C4-2B (cell line): ENCODE results near the gene EPM2AIP1.
"Not testable (repeated sequence)": the region's sequence is repeated elsewhere in the genome, so short reads cannot be mapped to it uniquely, and the experiment has no call there.

ENCODE experiments used
- H3K27ac ChIP-seq: fragments of 450-650 bp; 2 replicates; pipeline ENCODE4 v1.5.1; 2017
- ZFX ChIP-seq: fragments of 450-650 bp; IDR thresholded peaks from 2 replicates; pipeline ENCODE4 v1.6.1; 2017
- TF ChIP-seq, protein P1 (sequence below): fragments of 450-650 bp; conservative IDR thresholded peaks from 2 replicates; pipeline ENCODE4 v1.5.1; 2017; ENCODE audit warnings: mild to moderate bottlenecking

EPM2AIP1 gene

DNA sequence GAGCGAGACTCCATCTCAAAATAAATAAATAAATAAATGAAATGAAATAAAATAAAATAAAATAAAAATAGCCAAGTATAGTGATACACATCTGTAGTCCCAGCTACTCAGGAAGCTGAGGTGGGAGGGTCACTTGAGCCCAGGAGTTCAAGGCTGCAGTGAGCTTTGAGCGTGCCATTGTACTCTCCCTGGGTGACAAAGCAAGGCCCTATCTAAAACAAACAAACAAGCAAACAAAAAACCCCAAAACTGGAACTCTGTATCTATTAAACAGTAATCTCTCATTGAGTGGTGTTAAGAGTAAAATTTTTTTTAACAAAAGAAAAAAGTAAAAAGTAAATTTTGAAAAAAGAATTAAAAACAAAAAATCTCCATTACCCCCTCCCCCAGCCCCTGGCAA, 20.8 kb downstream of the EPM2AIP1 start:
- TF ChIP-seq ZFX = no peak
- TF ChIP-seq, protein P1, sequence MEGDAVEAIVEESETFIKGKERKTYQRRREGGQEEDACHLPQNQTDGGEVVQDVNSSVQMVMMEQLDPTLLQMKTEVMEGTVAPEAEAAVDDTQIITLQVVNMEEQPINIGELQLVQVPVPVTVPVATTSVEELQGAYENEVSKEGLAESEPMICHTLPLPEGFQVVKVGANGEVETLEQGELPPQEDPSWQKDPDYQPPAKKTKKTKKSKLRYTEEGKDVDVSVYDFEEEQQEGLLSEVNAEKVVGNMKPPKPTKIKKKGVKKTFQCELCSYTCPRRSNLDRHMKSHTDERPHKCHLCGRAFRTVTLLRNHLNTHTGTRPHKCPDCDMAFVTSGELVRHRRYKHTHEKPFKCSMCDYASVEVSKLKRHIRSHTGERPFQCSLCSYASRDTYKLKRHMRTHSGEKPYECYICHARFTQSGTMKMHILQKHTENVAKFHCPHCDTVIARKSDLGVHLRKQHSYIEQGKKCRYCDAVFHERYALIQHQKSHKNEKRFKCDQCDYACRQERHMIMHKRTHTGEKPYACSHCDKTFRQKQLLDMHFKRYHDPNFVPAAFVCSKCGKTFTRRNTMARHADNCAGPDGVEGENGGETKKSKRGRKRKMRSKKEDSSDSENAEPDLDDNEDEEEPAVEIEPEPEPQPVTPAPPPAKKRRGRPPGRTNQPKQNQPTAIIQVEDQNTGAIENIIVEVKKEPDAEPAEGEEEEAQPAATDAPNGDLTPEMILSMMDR = no peak
- H3K27ac ChIP-seq = no peak overlapping the region

DNA sequence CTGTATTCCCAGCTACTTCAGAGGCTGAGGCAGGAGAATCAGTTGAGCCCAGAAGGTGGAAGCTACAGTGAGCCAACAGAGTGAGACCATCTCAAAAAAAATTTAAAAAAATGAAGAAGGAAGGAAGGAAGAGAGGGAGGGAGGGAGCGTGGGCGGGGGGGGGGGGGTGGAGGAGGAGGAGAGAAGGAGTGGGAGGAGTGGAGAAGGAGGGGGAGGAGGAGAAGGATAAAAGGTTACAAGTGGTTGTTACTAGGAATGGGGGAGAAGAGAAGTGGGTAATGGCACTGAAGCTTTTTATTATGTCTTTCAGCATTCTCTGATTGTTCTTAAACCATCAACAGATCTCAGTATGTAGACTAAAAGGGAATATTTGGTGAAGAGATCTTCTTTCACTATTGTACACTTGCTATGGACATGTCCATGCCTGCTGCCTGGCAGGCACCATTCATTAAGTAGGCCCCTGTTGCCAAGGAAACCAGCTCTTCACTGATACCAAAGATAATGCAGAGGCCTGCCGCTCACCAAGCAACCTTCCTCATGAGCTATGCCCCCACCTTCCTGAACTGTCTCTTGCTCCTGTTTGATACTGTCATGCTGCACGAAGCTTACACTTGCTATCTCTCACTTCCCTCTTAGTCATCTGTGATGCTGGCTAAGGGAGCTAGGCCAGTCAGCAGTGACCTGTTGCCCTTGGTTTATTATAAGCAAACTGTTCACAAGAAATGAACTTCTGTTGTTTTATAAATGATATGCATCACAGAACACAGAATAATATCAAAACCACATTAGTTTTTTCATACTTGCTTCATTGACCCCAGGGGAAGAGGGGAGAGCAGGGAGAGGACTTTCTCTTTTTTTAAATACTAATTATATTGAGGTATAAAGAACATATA, 23.1 kb downstream of the EPM2AIP1 start:
- no peak overlapping the region for H3K27ac ChIP-seq
- TF ChIP-seq ZFX = no peak
- TF ChIP-seq, protein P1 = no peak

DNA sequence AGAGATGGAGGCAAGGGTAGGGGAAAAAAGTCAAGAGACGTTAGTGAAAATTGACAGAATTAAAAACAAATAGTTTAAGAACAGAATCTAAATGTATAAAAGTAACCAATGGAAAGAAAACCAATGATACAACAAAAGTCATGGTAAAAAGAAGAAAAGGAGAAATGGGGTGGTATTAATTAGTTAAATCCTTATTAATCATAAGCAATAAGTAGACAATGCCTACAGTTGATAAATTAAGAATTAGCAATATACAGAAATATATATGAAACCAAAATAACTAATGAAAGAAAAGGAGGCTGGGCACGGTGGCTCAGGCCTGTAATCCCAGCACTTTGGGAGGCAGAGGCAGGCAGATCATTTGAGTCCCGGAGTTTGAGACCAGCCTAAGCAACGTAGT, 23.8 kb downstream of the EPM2AIP1 start:
- TF ChIP-seq, protein P1 = no peak
- TF ChIP-seq ZFX = no peak
- no peak overlapping the region for H3K27ac ChIP-seq

DNA sequence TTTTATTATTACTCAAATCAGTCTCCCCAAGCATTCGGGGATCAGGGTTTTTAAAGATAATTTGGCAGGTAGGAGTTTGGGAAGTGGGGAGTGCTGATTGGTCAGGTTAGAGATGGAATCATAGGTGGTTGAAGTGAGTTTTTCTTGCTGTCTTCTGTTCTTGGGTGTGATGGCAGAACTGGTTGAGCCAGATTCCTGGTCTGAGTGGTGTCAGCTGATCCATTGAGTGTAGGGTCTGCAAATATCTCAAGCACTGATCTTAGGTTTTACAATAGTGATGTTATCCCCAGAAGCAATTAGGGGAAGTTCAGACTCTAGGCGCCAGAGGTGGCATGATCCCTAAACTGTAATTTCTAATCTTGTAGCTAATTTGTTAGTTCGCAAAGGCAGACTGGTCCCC, 27.5 kb downstream of the EPM2AIP1 start:
- TF ChIP-seq, protein P1 = no peak
- TF ChIP-seq ZFX = no peak
- no peak overlapping the region for H3K27ac ChIP-seq

DNA sequence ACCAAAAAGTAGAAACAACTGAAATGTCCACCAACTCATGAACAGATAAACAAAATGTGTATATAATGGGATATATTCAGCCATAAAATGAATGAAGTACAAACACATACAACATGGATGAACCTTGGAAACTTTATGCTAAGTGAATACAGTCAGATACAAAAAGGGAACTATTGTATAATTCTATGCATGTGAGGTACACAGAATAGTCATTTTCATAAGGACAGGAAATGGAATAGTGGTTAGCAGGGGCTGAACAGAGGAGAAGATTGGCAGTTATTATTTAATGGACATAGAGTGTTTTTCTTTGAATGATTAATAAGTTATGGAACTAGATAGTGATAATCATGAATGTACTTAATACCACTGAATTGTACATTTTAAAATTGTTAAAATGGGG, 28.1 kb downstream of the EPM2AIP1 start:
- no peak overlapping the region for H3K27ac ChIP-seq
- TF ChIP-seq, protein P1 = no peak
- TF ChIP-seq ZFX = no peak

DNA sequence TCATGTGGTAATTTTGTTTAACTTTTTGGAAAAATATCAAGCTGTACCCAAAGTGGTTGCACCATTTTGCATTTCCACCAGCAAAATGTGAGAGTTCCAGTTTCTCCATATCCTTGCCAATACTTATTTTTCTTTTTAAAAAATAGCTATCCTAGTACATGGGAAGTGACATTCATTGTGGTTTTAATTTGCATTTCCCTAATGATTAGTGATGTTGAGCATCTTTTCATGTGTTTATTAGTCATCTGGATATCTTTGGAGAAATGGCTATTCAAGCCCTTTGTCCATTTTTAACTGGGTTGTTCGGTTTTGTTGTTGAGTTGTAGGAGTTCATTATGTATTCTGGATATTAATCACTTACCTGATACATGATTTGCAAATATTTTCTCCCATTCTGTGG, 28.6 kb downstream of the EPM2AIP1 start:
- H3K27ac ChIP-seq = no peak overlapping the region
- TF ChIP-seq ZFX = no peak
- TF ChIP-seq, protein P1 = no peak

DNA sequence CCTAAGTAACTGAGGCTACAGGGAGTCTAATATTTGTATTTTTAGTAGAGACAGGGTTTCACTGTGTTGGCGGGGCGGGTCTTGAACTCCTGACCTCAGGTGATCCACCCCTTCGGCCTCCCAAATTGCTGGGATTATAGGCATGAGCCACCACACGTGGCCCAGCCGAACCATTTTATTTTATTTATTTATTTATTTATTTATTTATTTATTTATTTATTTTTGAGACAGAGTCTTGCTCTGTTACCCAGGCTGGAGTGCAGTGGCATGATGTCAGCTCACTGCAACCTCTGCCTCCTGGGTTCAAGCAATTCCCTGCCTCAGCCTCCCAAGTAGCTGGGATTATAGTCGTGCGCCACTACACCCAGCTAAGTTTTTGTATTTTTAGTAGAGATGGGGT, 29.9 kb downstream of the EPM2AIP1 start:
- not testable (repeated sequence) for H3K27ac ChIP-seq

DNA sequence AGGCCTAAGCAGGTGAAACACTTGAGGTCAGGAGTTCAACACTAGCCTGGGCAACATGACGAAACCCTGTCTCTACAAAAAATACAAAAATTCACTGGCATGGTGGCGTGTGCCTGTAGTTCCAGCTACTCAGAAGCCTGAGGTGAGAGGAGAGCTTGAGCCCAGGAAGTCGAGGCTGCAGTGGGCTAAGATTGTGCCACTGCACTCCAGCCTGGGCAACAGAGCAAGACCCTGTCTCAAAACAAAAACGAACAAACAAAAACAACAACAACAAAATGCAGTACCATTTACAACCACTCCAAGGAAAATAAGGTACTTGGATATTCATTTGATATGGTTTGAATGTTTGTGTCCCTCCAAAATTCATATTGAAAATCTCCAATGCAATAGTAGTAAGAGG, 32.4 kb downstream of the EPM2AIP1 start:
- TF ChIP-seq, protein P1 = no peak
- no peak for TF ChIP-seq ZFX
- H3K27ac ChIP-seq = no peak overlapping the region
